Breast epithelium (tissue), 3 donors: ENCODE results near the gene NAV2.

ENCODE experiments used
- CTCF ChIP-seq, 3 donors: fragments of 450-650 bp; IDR thresholded peaks; one replicate each; pipeline ENCODE4 v1.5.1; 2016 to 2017; ENCODE audit warnings: antibody characterized with exemption in 3 of 3, mild to moderate bottlenecking in 3 of 3, moderate library complexity in 3 of 3
- POLR2A ChIP-seq: fragments of 450-650 bp; IDR thresholded peaks from one replicate; pipeline ENCODE4 v1.6.1; 2016; ENCODE audit warnings: antibody characterized with exemption, mild to moderate bottlenecking, moderate library complexity
- POLR2AphosphoS5 ChIP-seq, 3 donors: sonication (generic); formaldehyde crosslinking; IDR thresholded peaks; one replicate each; pipeline ENCODE4 v1.6.1; 2017; ENCODE audit warnings: antibody characterized with exemption in 3 of 3

DNA sequence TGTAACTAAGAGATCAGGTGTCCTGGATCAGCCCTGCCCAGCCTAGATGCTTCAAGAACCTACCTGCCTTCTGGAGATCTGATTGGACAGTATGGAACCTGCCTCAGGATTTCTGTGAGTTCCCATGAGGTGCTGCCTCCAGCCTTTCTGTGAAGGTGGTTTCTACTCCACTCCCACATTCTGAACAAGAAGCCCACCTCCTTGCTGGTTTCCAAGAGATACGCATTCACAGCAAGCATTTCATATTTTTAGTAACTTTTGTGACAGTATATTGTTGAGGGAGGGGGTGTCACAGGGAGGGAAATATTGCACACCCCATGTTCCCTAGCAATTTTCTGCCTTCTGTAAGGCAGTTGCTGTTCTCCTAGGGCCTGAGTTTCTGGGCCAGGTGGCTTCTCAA is 204.4 kb downstream of the NAV2 start:
- TF ChIP-seq CTCF (IDR thresholded peaks at IDR 0.05) (no peak), POLR2AphosphoS5 (IDR thresholded peaks at IDR 0.05) (no peak), POLR2A (no peak)
